ENCODE results near the gene QKI.

DNA sequence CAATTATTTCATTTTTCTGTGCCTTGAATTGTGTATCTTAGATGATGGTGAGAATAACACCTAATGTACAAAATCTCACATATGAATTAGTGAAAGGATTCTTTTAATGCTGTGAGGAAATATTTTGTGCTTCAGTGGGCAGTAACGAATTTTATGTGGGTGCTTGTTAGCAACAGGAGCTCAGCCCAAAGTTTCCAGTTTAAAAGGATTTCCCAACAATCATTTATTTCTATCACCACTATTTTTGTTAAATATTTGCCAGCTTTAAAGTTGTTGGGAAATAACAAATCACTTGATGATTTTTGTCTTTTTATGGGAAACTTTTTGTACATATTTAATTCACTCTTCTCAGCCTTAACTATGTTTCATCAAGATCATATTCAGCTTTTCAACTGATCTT is 111.8 kb downstream of the QKI start:
- TF ChIP-seq, protein P1, sequence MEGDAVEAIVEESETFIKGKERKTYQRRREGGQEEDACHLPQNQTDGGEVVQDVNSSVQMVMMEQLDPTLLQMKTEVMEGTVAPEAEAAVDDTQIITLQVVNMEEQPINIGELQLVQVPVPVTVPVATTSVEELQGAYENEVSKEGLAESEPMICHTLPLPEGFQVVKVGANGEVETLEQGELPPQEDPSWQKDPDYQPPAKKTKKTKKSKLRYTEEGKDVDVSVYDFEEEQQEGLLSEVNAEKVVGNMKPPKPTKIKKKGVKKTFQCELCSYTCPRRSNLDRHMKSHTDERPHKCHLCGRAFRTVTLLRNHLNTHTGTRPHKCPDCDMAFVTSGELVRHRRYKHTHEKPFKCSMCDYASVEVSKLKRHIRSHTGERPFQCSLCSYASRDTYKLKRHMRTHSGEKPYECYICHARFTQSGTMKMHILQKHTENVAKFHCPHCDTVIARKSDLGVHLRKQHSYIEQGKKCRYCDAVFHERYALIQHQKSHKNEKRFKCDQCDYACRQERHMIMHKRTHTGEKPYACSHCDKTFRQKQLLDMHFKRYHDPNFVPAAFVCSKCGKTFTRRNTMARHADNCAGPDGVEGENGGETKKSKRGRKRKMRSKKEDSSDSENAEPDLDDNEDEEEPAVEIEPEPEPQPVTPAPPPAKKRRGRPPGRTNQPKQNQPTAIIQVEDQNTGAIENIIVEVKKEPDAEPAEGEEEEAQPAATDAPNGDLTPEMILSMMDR (conservative IDR thresholded peaks at IDR 0.05): no peak
- no peak for TF ChIP-seq EZH2 (IDR thresholded peaks at IDR 0.05; ENCODE audit: low read depth)

All from PC-9 (cell line).